ENCODE results near the gene SSR2.
"Not testable (repeated sequence)": the region's sequence is repeated elsewhere in the genome, so short reads cannot be mapped to it uniquely, and the experiment has no call there.

SSR2 gene

DNA sequence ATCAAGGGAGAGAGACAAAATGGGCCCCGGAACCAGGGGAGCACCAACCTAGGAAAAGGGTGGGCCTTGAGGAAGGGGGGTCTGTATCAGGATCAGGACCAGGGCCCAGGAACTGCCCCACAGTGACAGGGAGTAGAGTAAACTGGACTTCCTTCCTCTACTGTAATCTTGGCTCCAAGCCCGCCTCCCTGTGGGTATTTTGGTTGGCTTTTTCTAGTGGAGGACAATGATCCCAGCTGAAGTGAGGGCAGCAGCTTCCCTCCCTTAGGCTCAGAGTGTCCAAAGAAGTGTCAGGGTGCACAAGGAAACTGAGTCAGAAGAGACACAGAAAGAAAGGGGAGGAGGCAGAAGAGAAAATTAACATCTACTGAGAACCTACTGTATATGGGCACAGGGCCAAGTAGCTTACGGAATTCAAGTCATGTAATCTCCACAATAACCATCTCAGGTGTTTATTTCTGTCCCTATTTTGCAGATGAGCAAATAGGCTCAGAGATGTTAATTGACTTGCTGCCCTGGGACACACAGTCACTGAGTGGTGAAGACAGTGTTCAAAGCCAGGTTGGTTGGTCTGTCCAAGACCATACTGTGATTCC is 28.0 kb upstream of the SSR2 start:
- no peak for DNase-seq

DNA sequence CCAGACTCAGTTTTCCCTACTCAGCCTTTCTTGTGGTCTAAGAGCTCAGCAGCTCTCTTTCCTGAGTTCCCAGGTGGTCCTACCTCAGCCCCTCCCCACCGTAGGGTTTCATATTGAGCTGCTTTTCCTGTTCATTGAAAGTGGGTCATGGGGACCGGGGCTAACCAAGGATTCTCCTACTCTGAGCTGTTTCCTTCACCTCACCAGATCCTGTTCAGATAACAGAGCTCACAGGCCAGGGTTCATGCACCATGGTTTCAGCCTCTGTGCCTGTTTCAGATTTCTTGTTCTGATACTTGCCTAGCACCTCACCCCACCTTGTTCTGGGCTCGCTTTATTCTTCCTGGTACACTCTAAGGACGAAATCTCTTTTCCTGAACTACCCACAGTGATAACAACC is 24.3 kb upstream of the SSR2 start:
- DNase-seq = no peak

DNA sequence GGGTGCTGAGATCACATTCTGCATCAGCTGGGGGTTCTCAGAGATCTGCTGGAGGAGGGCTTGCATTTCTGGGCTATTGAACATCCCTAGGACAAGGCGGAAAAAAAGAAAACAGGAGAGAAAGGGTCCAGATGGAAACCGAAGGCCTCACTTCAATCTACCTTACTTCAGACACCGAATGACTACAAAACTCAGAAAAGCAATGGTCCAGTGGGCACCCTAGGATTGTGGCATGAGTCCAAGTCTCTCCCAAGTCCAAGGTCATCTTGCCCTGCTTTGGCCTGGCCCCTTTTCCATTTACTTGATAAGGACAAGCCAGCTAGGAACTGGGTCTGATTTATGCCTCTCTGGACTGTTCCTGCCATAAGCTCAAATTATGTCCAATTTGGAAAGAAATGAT is 22.1 kb upstream of the SSR2 start:
- DNase-seq = no peak

DNA sequence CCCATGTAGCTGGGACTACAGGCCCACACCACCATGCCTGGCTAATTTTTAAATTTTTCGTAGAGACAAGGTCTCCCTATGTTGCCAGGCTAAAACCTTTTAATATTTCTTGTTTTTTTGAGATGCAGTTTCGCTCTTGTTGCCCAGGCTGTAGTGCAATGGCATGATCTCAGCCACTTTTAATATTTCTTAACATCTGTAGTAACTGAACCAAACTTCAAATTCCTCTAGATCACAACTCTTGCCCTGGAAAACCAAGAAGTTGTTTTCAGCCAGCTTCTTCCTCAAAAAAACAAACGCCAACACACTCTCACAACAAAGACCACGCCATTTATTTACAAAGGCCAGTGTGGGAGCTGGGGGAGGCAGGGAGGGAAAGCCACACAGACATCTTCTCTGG is 14.2 kb upstream of the SSR2 start:
- DNase-seq = not testable (repeated sequence)

DNA sequence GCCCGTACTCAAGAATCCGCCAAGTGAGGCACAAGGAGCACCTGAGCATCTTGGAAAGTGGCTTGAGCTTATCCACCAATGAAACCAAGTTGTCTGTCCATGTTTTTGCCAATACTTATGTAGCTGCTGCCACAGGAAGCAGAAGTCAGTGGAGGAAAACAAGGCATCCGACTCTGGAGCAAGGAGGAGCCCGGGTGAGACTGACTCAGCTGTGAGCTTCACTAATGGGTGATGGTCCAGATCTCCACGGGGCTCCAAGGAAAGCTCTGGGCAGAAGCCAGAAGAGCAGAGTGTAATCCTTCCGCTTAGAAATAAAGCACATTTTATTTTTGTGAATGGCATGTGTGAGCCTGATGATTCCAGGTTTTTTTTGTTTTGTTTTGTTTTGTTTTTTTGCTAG is 12.3 kb upstream of the SSR2 start:
- no peak for DNase-seq

DNA sequence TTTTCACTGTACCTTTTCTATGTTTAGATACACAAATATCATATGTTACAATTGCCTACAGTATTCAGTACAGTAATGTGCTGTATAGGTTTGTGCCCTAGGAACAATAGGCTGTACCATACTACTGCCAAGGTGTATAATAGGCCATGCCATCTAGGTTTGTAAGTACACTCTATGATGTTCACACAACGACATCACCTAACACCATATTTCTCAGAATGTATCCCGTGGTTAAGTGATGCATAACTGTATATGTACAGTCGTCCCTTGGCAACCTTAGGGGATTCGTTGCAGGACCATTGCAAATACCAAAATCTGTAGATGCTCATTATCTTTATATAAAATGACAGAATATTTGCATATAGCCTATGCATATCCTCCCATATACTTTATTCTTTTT is 5.8 kb upstream of the SSR2 start:
- no peak for DNase-seq

DNA sequence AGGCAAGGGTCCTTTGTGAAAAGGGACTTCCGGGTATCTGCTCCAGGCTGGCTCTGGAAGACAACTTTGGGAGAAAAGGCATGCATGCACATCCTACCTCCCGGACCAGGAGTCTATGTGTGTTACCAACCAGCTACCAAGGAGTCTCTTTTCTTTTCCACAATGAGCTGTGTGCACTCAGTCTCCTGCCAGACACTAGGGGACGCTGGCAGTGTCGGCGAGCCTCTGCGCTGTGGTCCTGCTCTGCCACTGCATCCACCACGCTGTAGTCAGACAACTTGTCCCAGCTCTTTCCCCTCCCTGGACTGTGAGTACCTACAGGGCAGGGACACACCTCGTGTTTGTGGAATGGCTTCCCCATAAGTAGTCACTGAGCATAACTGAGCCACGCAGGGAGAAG is 5.1 kb upstream of the SSR2 start:
- peak in 11 of 58 donors; percentile 1 to 13 (median 7) for DNase-seq

DNA sequence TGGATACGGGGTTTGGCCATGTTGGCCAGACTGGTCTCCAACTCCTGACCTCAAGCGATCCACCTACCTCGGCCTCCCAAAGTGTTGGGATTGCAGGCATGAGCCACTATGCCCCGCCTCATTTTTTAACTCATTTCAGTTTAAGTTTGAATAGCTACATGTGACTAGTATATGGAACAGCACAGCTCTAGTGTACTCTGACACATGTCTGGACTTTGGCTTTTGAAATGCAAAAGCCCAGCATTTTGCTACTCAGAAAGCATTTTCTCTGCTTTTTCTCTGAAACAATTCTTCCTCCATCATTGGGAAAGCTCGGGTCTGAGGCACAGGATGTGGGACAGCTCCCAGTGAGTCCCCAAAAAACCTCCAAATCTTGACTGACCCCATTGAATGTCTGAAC is 4.0 kb upstream of the SSR2 start:
- DNase-seq = no peak

DNA sequence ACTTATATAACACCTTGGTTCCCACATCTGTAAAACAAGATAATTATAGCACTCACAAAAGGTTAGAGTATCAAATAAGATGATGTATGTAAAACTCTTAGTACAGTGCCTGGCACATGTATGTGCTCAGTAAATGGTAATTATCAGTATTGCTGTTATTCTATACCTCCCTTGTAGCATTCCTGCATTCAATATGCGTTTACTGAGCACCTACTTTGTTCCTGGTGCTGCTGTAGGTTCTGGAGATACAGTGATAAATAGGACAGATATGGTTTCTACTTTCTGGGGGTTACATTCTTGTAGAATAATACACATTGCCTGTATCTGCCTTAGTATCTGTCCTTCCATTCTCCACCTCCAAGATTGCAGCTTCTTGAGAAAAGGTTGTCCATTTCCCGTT is 1.2 kb upstream of the SSR2 start:
- no peak for DNase-seq

DNA sequence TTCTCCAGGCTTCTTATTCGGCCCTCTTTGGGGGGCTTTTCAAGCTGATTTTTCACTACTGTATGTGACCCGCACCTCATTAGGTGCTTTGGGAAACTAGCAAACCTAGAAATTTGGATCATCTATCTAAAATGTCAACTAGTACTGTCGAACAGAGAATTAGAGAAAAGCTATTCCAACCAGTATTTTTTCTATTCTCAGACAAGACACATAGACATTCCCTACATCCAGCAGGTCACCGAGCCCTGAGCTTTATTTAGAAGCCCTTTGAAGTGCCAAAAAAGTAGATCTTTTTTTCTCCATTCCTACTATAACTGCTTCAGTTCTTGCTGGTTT is 310 bp upstream of the SSR2 start:
- DNase-seq = no peak

DNA sequence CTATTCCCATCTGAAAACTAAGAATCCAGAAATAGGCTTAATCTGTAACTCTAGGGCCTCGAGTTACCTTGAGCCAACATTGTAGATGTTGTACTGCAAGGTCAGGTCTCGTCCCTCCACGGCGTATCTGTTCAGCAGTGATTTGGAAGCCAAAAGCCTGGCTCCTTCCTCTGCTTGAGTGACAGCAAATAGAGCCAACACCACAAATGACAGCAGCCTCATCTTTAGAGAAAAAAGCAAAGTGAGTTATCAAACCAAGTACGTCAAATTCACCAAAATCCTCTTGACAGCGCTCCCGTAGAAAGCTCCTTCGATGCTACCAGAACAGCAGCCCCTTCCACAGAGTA is 832 bp downstream of the SSR2 start:
- no peak for DNase-seq

DNA sequence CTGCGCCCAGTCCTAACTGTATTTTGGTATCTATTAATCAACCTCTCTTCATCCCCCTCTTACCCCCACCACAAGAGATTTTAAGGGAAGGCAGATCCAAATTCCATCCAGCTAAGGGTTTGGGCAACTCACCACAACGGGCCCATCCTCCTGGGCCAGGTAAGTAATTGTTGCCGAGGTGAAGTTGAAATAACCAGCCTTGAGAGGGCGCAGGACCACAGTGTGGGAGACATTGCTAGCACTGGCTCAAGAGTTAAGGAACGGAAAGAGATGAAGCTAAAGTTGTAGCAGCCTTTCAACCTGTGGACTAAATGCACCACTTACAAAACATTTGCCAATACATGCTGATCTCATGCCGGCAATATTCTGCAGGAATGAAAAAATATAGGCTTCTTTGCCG is 5.9 kb downstream of the SSR2 start:
- no peak for DNase-seq

DNA sequence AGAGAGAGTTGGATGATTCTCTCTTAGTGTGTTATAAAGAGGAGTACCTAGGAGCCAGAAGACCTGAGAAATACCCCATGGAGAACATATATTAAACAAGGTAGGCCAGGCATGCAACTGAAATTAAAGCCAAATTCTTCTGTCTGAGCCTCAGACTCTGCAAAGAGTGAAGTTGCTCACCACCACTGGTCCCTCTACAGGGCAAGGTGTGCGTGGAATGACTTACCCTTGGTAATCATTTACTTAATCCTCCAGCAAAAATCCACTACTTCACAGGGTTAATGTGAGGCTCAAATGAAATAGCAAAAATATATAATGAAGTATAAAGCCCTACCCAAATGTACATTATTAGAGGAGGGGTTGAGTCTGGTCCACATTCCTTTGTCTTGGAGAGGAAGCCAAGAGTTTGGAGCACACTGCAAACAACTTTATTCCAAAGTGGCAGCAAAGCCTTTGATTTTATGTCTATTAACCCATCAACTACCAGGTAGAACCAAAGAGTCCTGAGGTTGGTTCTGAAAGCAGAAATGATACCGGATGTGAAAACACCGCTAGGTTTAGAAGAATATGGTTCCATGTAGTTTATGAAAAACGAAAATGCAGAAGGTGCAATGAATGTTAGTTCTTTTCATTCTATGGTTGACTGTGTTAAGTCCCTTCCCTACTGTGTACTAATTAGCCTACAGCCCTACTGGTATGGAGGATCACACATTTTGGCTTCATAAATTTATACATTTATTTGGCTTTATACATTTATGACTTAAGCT is 8.5 kb downstream of the SSR2 start:
- no peak for DNase-seq

DNA sequence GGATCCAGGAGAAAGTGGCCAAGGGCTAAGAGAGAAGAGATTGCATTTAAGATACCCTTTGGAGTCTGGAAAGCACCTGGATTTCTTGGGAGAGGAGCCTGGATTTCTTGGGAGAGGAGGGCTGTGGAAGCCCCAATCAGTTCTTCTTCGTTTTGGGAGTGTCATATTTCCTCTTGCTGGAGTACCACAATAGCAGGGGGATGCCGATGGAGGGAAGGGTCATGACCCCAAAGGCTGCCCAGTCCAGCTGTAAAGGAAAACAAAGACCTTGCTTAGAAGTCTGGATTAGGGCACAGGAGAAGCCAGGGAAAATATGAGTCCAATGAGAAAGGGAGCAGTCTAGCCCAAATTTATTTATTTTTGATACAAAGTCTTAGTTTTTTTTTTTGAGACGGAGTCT is 11.3 kb downstream of the SSR2 start:
- DNase-seq = no peak

DNA sequence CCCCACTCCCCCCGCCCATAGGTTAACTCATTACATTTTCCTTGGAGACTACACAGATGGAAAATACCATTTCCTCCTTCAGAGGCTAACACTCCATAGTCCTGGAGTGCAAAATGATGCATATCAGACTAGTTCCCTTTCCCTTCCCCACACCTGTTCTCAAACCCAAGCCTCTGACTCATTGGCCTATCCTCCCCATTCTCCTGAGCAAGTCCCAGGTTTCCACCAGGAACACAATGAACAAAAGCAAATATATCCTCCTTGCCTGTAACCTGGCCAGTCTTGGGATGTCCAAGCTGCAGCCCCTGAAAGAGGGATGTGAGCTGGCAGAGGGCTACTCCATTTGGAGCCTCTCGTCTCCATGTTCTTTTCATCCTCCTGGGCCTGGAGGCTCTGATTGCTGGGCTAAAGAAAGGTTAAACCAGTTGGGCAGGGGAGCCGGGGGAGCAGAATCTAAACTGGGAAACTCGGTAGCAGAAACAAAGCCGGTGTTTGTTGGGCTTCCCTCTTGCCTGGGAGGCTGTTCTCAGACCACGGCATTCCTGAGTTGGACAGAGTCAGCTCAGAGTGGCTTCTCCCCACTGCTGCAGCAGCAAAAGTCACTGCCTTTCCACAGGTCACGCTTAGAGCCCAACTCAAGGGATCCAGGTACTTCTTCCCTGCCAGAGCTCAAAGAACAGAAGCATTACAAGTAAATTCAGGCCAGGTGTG is 13.9 kb downstream of the SSR2 start:
- DNase-seq = no peak

DNA sequence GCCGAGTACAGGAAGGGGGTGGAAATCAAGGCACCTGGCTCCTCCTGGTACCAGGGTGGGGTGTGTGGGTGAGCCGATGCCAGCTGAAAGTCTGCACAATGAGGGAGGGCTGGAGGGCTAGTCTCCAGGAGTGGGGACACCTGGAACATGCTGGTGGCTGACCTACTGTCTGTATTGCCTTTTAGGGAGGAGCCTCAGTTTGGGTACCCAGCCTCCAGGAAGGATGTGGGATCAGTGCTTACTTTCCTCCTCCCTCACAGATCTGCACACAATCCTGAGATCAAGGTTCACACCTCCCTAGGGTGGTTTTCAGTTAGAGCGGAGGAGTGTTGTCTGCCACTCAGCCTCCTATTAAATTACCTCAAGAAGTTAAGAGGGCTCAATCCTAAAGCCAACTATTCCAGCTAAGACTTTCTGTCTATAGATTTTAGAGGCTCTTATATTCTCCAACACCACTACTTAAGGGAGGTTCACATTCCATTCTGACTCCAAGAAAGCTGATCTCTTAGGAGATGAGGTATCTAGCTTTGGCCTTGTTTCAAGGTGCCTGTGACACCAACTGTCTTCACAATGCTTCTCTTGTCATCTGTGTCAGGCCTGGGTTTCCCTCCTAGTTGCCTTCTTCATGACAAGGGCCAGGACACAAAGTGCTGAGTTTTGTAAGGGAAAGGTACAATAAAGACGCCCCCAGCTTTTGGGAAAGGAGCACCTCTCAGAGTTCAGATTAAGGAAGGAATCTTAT is 15.7 kb downstream of the SSR2 start:
- no peak for DNase-seq

DNA sequence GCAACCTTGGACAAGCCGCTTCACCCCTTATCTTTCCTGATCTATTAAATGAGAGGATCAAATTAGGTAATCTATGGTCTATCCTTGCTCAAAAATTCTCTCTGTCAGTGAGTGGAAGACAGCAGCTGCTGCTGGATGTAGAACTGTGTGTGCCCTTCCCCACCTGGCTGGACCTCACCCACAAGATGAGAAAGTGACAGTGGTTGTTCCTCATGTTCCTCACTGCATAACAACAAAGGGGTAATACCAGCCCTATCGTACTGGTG is 16.9 kb downstream of the SSR2 start:
- DNase-seq = no peak

DNA sequence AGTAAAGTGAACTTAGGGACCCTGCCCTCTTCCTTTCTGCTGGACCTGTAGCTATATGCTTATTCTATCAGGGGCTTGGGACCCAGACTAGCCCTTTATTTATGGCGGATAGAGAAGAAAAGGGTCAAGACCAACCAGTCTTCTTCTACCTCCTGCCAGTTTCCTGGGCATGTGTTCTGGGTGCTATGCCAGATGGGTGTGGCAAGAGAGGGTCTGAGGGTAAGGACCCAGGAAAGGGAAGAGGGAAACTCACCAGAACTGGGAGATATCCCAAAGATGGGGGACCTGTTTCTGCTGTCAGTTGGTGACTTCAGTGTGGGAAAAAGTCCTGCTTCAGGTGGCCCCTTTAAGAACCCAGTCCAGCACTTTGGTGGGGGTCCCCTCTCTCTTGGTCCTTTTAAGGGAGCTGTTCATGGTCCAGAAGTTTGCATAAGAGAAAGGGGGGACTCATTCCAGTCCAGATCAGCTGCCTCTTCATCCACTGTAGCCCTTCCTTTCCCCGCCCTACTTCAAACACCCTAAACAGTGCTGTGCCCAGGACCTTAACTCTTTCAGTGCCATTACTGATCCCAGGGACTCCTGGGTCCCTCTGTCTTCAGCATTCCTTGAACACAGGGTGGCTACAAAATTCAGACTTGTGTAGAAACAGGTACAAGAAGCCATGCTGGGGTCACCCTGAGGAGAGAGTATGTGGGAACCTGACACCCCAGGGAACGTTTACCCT is 18.4 kb downstream of the SSR2 start:
- no peak for DNase-seq

DNA sequence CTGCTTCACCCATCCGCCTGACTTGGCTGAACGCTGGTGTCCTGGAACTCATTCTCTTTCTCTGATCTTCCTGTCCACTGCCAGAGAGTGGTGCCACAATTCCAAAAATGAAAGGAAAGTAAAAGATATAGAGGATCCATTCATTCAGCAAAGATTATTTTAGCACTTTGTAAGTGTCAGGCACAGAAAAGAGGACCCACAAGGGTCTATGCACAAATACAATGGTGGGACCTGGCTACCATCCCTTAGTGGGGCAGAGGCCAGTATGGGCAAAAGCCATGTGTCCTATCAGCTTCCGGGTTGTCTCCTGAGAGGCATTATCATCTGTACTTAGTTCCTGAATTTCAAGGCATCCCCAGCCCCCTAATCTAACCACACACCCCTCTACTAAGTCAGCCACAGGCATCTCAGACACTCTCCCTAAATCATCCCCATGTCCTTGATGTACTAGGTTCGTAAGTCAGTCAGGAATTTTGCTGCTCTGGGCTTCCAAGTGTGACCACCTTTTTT is 19.0 kb downstream of the SSR2 start:
- DNase-seq = no peak

DNA sequence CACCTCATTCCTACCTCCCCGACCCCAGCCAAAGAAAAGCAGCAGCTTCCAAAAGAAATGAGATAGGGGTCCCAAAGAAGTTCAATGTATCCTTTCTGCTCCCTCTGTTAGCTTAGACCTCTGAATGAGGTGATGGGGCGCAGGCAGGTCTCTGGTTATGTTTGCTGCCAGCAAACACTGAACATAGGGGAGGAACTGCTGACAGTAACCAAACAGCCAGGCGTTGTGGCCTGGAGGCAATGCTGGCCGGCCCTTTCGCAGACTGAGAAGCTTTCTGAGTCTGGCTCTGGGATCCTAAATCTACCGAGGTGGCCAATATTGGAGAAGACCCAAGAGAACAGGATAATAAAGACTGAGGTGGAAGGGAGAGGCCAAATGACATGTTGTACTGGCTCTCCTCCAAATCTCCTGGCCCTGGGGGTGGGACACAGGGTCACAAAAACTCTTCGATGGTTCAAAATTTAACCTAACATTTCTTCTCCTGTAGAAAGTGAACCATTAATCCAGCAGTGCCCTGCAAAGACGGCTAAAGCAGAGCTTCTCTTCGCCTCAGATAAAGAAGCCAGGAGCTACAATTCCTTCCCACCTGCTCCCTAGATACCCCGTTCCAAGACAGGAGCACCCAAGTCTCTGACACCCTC is 19.6 kb downstream of the SSR2 start:
- no peak for DNase-seq

DNA sequence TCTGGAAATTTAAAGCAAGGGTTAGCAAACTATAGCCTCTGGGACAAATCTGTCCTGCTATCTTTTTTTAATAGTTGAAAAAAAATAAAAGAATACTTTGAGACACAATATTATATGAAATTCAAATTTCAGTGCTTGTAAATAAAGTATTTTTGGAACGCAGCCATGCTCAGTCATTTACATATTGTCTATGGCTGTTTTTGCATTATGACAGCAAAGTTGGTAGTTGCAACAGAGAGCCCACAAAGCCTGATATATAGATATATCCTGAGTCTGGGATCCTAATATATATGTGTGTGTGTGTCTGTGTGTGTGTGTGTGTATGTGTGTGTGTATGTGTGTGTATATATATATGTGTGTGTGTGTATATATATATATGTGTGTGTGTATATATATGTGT is 20.8 kb downstream of the SSR2 start:
- DNase-seq = no peak

Measured in anterior cingulate cortex (tissue), 58 donors.